Measurements from ENCODE around the gene NADSYN1.

NADSYN1 gene

DNA sequence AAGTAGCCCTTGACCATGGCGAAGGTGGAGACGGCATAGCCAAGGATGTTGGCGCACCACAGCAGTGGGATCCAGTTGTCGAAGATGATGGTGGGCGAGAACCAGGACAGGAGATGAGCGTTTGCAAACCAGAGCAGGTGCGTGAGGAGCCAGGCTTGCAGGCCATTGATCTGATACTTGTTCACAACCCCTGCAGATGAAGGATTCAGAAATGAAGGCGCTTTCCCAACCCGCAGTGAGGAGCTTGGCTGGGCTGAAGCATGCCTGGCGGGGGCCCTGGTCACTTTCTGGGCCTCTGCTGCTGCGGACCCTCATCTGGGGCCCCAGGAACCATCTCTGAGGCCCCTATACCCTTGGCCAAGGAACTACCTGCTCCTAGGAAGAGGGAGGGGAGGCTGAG is 11.8 kb upstream of the NADSYN1 start:
- H2BK12ac ChIP-seq (ENCODE audit: low read length in 2 of 2): no peak overlapping the region
- no peak overlapping the region for H3K23ac ChIP-seq (ENCODE audit: low read length in 2 of 2)
- H3K4ac ChIP-seq (ENCODE audit: low read depth in 1 of 2, low read length in 2 of 2): no peak overlapping the region
- no peak overlapping the region for H4K91ac ChIP-seq (ENCODE audit: low read length)
- no peak overlapping the region for H3K18ac ChIP-seq (ENCODE audit: low read depth in 1 of 2, low read length in 2 of 2)
- no peak overlapping the region for H2BK120ac ChIP-seq (ENCODE audit: low read depth, low read length)
- H3K27me3 ChIP-seq (ENCODE audit: control insufficient read depth in 1 of 2, insufficient read depth in 1 of 2, low read length in 2 of 2): no peaks in the 10 kb centered on the region
- no peak overlapping the region for H3K4me3 ChIP-seq (ENCODE audit: insufficient read depth in 1 of 2, low read depth in 1 of 2, low read length in 2 of 2)
- H3K36me3 ChIP-seq (ENCODE audit: control insufficient read depth in 1 of 2, insufficient read depth in 2 of 2, low read depth in 1 of 2, low read length in 2 of 2): peaks cover 79 to 80% of the 10 kb centered on the region in 2 experiments
- H2AK5ac ChIP-seq (ENCODE audit: low read length, severe bottlenecking): no peak overlapping the region
- WGBS: 98% methylated on average over 11 of the region's 11 CpGs
- no peak overlapping the region for H3K9ac ChIP-seq (ENCODE audit: low read length)
- H3K27ac ChIP-seq (ENCODE audit: low read length, poor library complexity, severe bottlenecking): no peak overlapping the region
- H3K4me1 ChIP-seq (ENCODE audit: control insufficient read depth, insufficient read depth, low read depth, low read length): no peaks in the 10 kb centered on the region
- no peak overlapping the region for H3K14ac ChIP-seq (ENCODE audit: low read length in 2 of 2)
- H2AFZ ChIP-seq (ENCODE audit: low read depth, low read length): no peak overlapping the region
- H4K8ac ChIP-seq (ENCODE audit: low read length): no peak overlapping the region
- no peak for DNase-seq
- H3K79me1 ChIP-seq (replicated peaks; ENCODE audit: low read length, poor library complexity, severe bottlenecking): peaks cover 24% of the 10 kb centered on the region
- H2BK5ac ChIP-seq (ENCODE audit: low read depth, low read length, poor library complexity, severe bottlenecking): no peak overlapping the region
- no peak overlapping the region for H3K4me2 ChIP-seq (ENCODE audit: low read length, poor library complexity, severe bottlenecking)
- H3K9me3 ChIP-seq (ENCODE audit: control insufficient read depth, low read length): peaks cover 10% of the 10 kb centered on the region
- H2BK15ac ChIP-seq (ENCODE audit: low read depth, poor library complexity, severe bottlenecking): no peak overlapping the region

DNA sequence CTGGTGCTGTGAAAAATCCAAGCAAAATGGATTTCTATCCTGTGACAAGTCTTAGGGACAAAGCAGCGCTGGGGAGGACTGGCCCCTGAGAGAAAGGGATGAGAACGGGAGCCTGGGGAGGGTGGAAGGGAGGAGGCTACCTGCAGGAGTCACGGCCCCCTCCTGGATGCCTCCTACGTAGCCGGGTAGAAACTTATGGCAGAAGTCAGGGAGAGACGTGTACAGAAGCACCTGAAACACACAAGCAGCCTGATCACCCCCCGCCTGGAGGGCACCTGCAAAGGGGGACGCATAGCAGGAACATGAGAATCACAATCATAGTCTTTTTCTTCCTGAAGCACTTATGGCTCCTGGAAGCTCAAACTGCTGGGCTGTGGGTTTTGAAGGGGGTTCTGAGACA is 10.9 kb upstream of the NADSYN1 start:
- WGBS: 97% methylated on average over 6 of the region's 8 CpGs
- H3K4ac ChIP-seq (ENCODE audit: low read depth in 1 of 2, low read length in 2 of 2): no peak overlapping the region

DNA sequence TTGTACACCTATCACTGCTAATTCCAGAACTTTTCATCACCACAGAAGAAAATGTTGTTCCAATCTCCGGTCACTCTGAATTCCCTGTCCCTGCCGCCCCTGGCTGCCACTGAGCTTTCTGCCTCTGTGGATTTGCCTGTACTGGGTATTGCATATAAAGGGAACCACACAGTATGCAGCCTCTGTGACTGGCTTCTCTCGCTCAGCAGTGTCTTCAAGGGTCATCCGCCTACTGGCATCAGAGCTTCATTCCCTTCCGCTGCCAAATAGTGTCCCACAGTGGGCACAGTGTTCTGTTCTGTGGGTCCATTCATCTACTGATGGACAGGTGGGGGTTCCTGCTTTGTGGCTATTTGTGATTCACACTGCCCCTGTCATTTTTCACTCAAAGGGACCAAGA is 10.1 kb upstream of the NADSYN1 start:
- no peak overlapping the region for H3K18ac ChIP-seq (ENCODE audit: low read depth in 1 of 2, low read length in 2 of 2)
- H3K23ac ChIP-seq (ENCODE audit: low read length in 2 of 2): no peak overlapping the region
- peaks cover 27% of the 10 kb centered on the region for H3K79me1 ChIP-seq (replicated peaks; ENCODE audit: low read length, poor library complexity, severe bottlenecking)
- no peak overlapping the region for H3K9ac ChIP-seq (ENCODE audit: low read length)
- H3K27ac ChIP-seq (ENCODE audit: low read length, poor library complexity, severe bottlenecking): no peak overlapping the region
- no peak for DNase-seq
- no peak overlapping the region for H2AK5ac ChIP-seq (ENCODE audit: low read length, severe bottlenecking)
- H4K91ac ChIP-seq (ENCODE audit: low read length): no peak overlapping the region
- no peak overlapping the region for H2BK15ac ChIP-seq (ENCODE audit: low read depth, poor library complexity, severe bottlenecking)
- no peak overlapping the region for H2BK120ac ChIP-seq (ENCODE audit: low read depth, low read length)
- no peak overlapping the region for H2AFZ ChIP-seq (ENCODE audit: low read depth, low read length)
- peaks cover 12% of the 10 kb centered on the region for H3K9me3 ChIP-seq (ENCODE audit: control insufficient read depth, low read length)
- H2BK5ac ChIP-seq (ENCODE audit: low read depth, low read length, poor library complexity, severe bottlenecking): no peak overlapping the region
- peaks cover 7% of the 10 kb centered on the region for H3K4me1 ChIP-seq (ENCODE audit: control insufficient read depth, insufficient read depth, low read depth, low read length)
- H4K8ac ChIP-seq (ENCODE audit: low read length): no peak overlapping the region
- H3K36me3 ChIP-seq (ENCODE audit: control insufficient read depth in 1 of 2, insufficient read depth in 2 of 2, low read depth in 1 of 2, low read length in 2 of 2): peaks cover 68 to 85% of the 10 kb centered on the region in 2 experiments
- WGBS: 98% methylated on average over 5 of the region's 5 CpGs
- H3K4ac ChIP-seq (ENCODE audit: low read depth in 1 of 2, low read length in 2 of 2): no peak overlapping the region
- no peak overlapping the region for H3K4me2 ChIP-seq (ENCODE audit: low read length, poor library complexity, severe bottlenecking)
- no peak overlapping the region for H3K14ac ChIP-seq (ENCODE audit: low read length in 2 of 2)
- H3K27me3 ChIP-seq (ENCODE audit: control insufficient read depth in 1 of 2, insufficient read depth in 1 of 2, low read length in 2 of 2): no peaks in the 10 kb centered on the region
- H2BK12ac ChIP-seq (ENCODE audit: low read length in 2 of 2): no peak overlapping the region
- H3K4me3 ChIP-seq (ENCODE audit: insufficient read depth in 1 of 2, low read depth in 1 of 2, low read length in 2 of 2): no peak overlapping the region

More for the DNA sequence above, 10.9 kb upstream of the NADSYN1 start:
- Histone ChIP-seq H2BK15ac (ENCODE audit: low read depth, poor library complexity, severe bottlenecking) (no peak overlapping the region), H3K27me3 (ENCODE audit: control insufficient read depth in 1 of 2, insufficient read depth in 1 of 2, low read length in 2 of 2) (no peaks in the 10 kb centered on the region), H3K9ac (ENCODE audit: low read length) (no peak overlapping the region), H3K23ac (ENCODE audit: low read length in 2 of 2) (no peak overlapping the region), H4K91ac (ENCODE audit: low read length) (no peak overlapping the region), H3K79me1 (replicated peaks; ENCODE audit: low read length, poor library complexity, severe bottlenecking) (peaks cover 27% of the 10 kb centered on the region), H3K27ac (ENCODE audit: low read length, poor library complexity, severe bottlenecking) (no peak overlapping the region), H3K4me2 (ENCODE audit: low read length, poor library complexity, severe bottlenecking) (no peak overlapping the region), H3K18ac (ENCODE audit: low read depth in 1 of 2, low read length in 2 of 2) (no peak overlapping the region), H2BK120ac (ENCODE audit: low read depth, low read length) (no peak overlapping the region), H4K8ac (ENCODE audit: low read length) (no peak overlapping the region), H3K4me3 (ENCODE audit: insufficient read depth in 1 of 2, low read depth in 1 of 2, low read length in 2 of 2) (no peak overlapping the region), H2AFZ (ENCODE audit: low read depth, low read length) (no peak overlapping the region), H2AK5ac (ENCODE audit: low read length, severe bottlenecking) (no peak overlapping the region), H3K9me3 (ENCODE audit: control insufficient read depth, low read length) (peaks cover 12% of the 10 kb centered on the region), H2BK12ac (ENCODE audit: low read length in 2 of 2) (no peak overlapping the region), H2BK5ac (ENCODE audit: low read depth, low read length, poor library complexity, severe bottlenecking) (no peak overlapping the region), H3K36me3 (ENCODE audit: control insufficient read depth in 1 of 2, insufficient read depth in 2 of 2, low read depth in 1 of 2, low read length in 2 of 2) (peaks cover 75 to 88% of the 10 kb centered on the region in 2 experiments), H3K14ac (ENCODE audit: low read length in 2 of 2) (no peak overlapping the region), H3K4me1 (ENCODE audit: control insufficient read depth, insufficient read depth, low read depth, low read length) (peaks cover 2% of the 10 kb centered on the region)
- DNase-seq: no peak

GRCh38 chr11:71443736-71444445 is 9.1 kb upstream of the NADSYN1 start:
- Histone ChIP-seq H2BK120ac (ENCODE audit: low read depth, low read length) (no peak overlapping the region), H4K91ac (ENCODE audit: low read length) (no peak overlapping the region), H3K36me3 (ENCODE audit: control insufficient read depth in 1 of 2, insufficient read depth in 2 of 2, low read depth in 1 of 2, low read length in 2 of 2) (peaks cover 58 to 76% of the 10 kb centered on the region in 2 experiments), H3K4ac (ENCODE audit: low read depth in 1 of 2, low read length in 2 of 2) (no peak overlapping the region), H3K27me3 (ENCODE audit: control insufficient read depth in 1 of 2, insufficient read depth in 1 of 2, low read length in 2 of 2) (no peaks in the 10 kb centered on the region), H3K18ac (ENCODE audit: low read depth in 1 of 2, low read length in 2 of 2) (no peak overlapping the region), H3K79me1 (replicated peaks; ENCODE audit: low read length, poor library complexity, severe bottlenecking) (peaks cover 29% of the 10 kb centered on the region), H3K4me2 (ENCODE audit: low read length, poor library complexity, severe bottlenecking) (no peak overlapping the region), H4K8ac (ENCODE audit: low read length) (no peak overlapping the region), H3K9ac (ENCODE audit: low read length) (no peak overlapping the region), H2BK12ac (ENCODE audit: low read length in 2 of 2) (no peak overlapping the region), H3K4me1 (ENCODE audit: control insufficient read depth, insufficient read depth, low read depth, low read length) (peaks cover 9% of the 10 kb centered on the region), H3K4me3 (ENCODE audit: insufficient read depth in 1 of 2, low read depth in 1 of 2, low read length in 2 of 2) (no peak overlapping the region), H3K27ac (ENCODE audit: low read length, poor library complexity, severe bottlenecking) (no peak overlapping the region), H2BK15ac (ENCODE audit: low read depth, poor library complexity, severe bottlenecking) (no peak overlapping the region), H2AFZ (ENCODE audit: low read depth, low read length) (no peak overlapping the region), H2BK5ac (ENCODE audit: low read depth, low read length, poor library complexity, severe bottlenecking) (no peak overlapping the region), H3K14ac (ENCODE audit: low read length in 2 of 2) (no peak overlapping the region), H3K9me3 (ENCODE audit: control insufficient read depth, low read length) (peaks cover 12% of the 10 kb centered on the region), H2AK5ac (ENCODE audit: low read length, severe bottlenecking) (no peak overlapping the region), H3K23ac (ENCODE audit: low read length in 2 of 2) (no peak overlapping the region)
- no peak for DNase-seq
- 92% methylated on average over 20 of the region's 20 CpGs for WGBS
